HepG2 (cell line): ENCODE data around the gene IRF3. TPM values are rescaled to one million over a fixed set of nuclear protein-coding genes. Genes with fewer than 3 reads are reported as not detected.
A peak's percentile ranks its signal among the peaks of the same experiment; 100 is the strongest.

ENCODE experiments used
- ATF6 ChIP-seq: sonication (generic); formaldehyde crosslinking; conservative IDR thresholded peaks from 2 replicates; pipeline ENCODE4 v1.4.0; 2020; ENCODE audit warnings: missing genetic modification reagents
- ATF7-NPFF ChIP-seq: sonication (generic); formaldehyde crosslinking; IDR thresholded peaks from 2 replicates; pipeline ENCODE4 v1.8.1; 2023; ENCODE audit warnings: mild to moderate bottlenecking, low read depth, missing genetic modification reagents, moderate library complexity
- BCL3 ChIP-seq: sonication (generic); formaldehyde crosslinking; IDR thresholded peaks from 2 replicates; pipeline ENCODE4 v1.5.1; 2020; ENCODE audit warnings: mild to moderate bottlenecking, missing genetic modification reagents, moderate library complexity
- CBX1 ChIP-seq: IDR thresholded peaks from one replicate; pipeline ENCODE4 v1.6.1; 2016; ENCODE audit warnings: antibody characterized with exemption, low read depth
- CENPX ChIP-seq: sonication (generic); formaldehyde crosslinking; IDR thresholded peaks from 2 replicates; pipeline ENCODE4 v1.9.0; 2021; ENCODE audit warnings: mild to moderate bottlenecking, missing genetic modification reagents, moderate library complexity
- ESRRA ChIP-seq: sonication (generic); formaldehyde crosslinking; IDR thresholded peaks from 2 replicates; pipeline ENCODE4 v1.5.1; 2020; ENCODE audit warnings: mild to moderate bottlenecking, low read depth, missing genetic modification reagents
- HCFC1 ChIP-seq: fragments of 150-350 bp; IDR thresholded peaks from 2 replicates; pipeline ENCODE4 v1.6.1; 2014; ENCODE audit warnings: low read depth, low read length
- HHEX ChIP-seq: IDR thresholded peaks from 2 replicates; pipeline ENCODE4 v1.6.1; 2016; ENCODE audit warnings: control low read depth
- ISX ChIP-seq: sonication (generic); formaldehyde crosslinking; conservative IDR thresholded peaks from 2 replicates; pipeline ENCODE4 v1.5.0; 2020; ENCODE audit warnings: missing genetic modification reagents
- MAFG ChIP-seq: sonication (generic); formaldehyde crosslinking; IDR thresholded peaks from 2 replicates; pipeline ENCODE4 v1.5.1; 2020; ENCODE audit warnings: mild to moderate bottlenecking, missing genetic modification reagents
- NCOA5 ChIP-seq: sonication (generic); formaldehyde crosslinking; IDR thresholded peaks from 2 replicates; pipeline ENCODE4 v1.4.0; 2020; ENCODE audit warnings: missing genetic modification reagents
- PAF1 ChIP-seq: IDR thresholded peaks from 2 replicates; pipeline ENCODE4 v1.6.1; 2016; ENCODE audit warnings: missing genetic modification reagents, missing compliant biosample characterization
- RBM22 ChIP-seq: fragments of 200-400 bp; formaldehyde crosslinking; optimal IDR thresholded peaks from 2 replicates; pipeline ENCODE3; 2017; ENCODE audit warnings: mild to moderate bottlenecking, low read length, moderate library complexity
- SMARCE1 ChIP-seq: fragments of 450-650 bp; IDR thresholded peaks from 2 replicates; pipeline ENCODE4 v1.6.1; 2017; ENCODE audit warnings: borderline replicate concordance
- SOX13 ChIP-seq, 3 experiments: fragments of 450-650 bp in 1 of 3; sonication (generic) in 1 of 3; formaldehyde crosslinking in 1 of 3; IDR thresholded peaks in 2 of 3; conservative IDR thresholded peaks in 1 of 3; 2 replicates each; pipeline versions ENCODE4 v1.5.0 to v1.6.1; 2016 to 2020; ENCODE audit warnings: antibody characterized with exemption in 1 of 3, mild to moderate bottlenecking in 1 of 3, missing compliant biosample characterization in 1 of 3, missing genetic modification reagents in 1 of 3, moderate library complexity in 1 of 3
- SRSF4 ChIP-seq: fragments of 200-400 bp; formaldehyde crosslinking; IDR thresholded peaks from one replicate; pipeline ENCODE4 v1.6.1; 2018; ENCODE audit warnings: mild to moderate bottlenecking, low read depth, low read length, moderate library complexity; ENCODE audit not compliant: poor library complexity, severe bottlenecking
- STAG1 ChIP-seq: sonication (generic); formaldehyde crosslinking; IDR thresholded peaks from 2 replicates; pipeline ENCODE4 v1.4.0; 2020; ENCODE audit warnings: missing genetic modification reagents
- TOE1 ChIP-seq: sonication (generic); formaldehyde crosslinking; IDR thresholded peaks from 2 replicates; pipeline ENCODE4 v1.4.0; 2020; ENCODE audit warnings: mild to moderate bottlenecking, missing genetic modification reagents
- ZBTB1 ChIP-seq: sonication (generic); formaldehyde crosslinking; IDR thresholded peaks from 2 replicates; pipeline ENCODE4 v1.4.0; 2020; ENCODE audit warnings: missing genetic modification reagents, borderline replicate concordance
- ZBTB26 ChIP-seq: IDR thresholded peaks from 2 replicates; pipeline ENCODE4 v1.6.1; 2016; ENCODE audit warnings: missing compliant biosample characterization, missing genetic modification reagents, borderline replicate concordance
- ZFP62 ChIP-seq: sonication (generic); formaldehyde crosslinking; IDR thresholded peaks from 2 replicates; pipeline ENCODE4 v1.4.0; 2020; ENCODE audit warnings: missing genetic modification reagents
- ZNF276 ChIP-seq: sonication (generic); formaldehyde crosslinking; IDR thresholded peaks from 2 replicates; pipeline ENCODE4 v1.4.0; 2020; ENCODE audit warnings: mild to moderate bottlenecking, low read depth, missing genetic modification reagents
- ZNF317 ChIP-seq: sonication (generic); formaldehyde crosslinking; IDR thresholded peaks from 2 replicates; pipeline ENCODE4 v1.5.0; 2020; ENCODE audit warnings: mild to moderate bottlenecking, missing genetic modification reagents
- ZNF441 ChIP-seq: sonication (generic); formaldehyde crosslinking; IDR thresholded peaks from 2 replicates; pipeline ENCODE4 v1.7.0; 2021; ENCODE audit warnings: missing genetic modification reagents, borderline replicate concordance
- ZNF737 ChIP-seq: sonication (generic); formaldehyde crosslinking; IDR thresholded peaks from 2 replicates; pipeline ENCODE4 v1.5.0; 2020; ENCODE audit warnings: missing genetic modification reagents, mild to moderate bottlenecking, borderline replicate concordance
- polyA plus RNA-seq, 8 experiments: library from polyadenylated mRNA; depleted of rRNA in 3 of 8; stranded (reverse) in 7 of 8; unstranded in 1 of 8; fragments of >200 nt; fragmentation: Illumina TruSeq in 4 of 8; extraction: Trizol in 4 of 8; gene quantifications; 2 replicates each; pipeline versions ENCODE4 v1.2.1 to v1.2.3, GENCODE V29; 2011 to 2016; ENCODE audit warnings: low read depth in 4 of 8, missing spikeins in 1 of 8, mixed read lengths in 1 of 8; ENCODE audit not compliant: insufficient read depth in 1 of 8
- total RNA-seq, 5 experiments: library from RNA; depleted of rRNA; stranded (reverse); fragments of >200 nt; fragmentation: Illumina TruSeq; extraction: Trizol; gene quantifications; 2 replicates each; pipeline ENCODE4 v1.2.3, GENCODE V29; 2016; ENCODE audit warnings: low read depth in 1 of 5

Gene IRF3
- total and polyA plus RNA-seq, 2 of the 13 experiments (the other 11 are each of a cell fraction or from before 2014, with no cell fraction given) = 61.9 to 65.5 TPM

- 0 out of 2 replicates have a peak, but pooled peaks have one; percentile 47 for TF ChIP-seq ZNF276 (CRISPR knock-in tag)
- peak; percentile 68; the same call in 1 of the 2 replicates for TF ChIP-seq ZNF317 (CRISPR knock-in tag)
- TF ChIP-seq HHEX (CRISPR knock-in tag) = no peak
- TF ChIP-seq HCFC1 = no peak
- TF ChIP-seq STAG1 = no peak
- TF ChIP-seq ZNF737 (CRISPR knock-in tag) = no peak
- TF ChIP-seq BCL3 (CRISPR knock-in tag) = no peak
- TF ChIP-seq SOX13 (IDR thresholded peaks at IDR 0.05) = no peak
- no peak; a peak in 1 of 4 replicates for TF ChIP-seq SOX13 (CRISPR knock-in tag; conservative IDR thresholded peaks at IDR 0.05 in 1 of 2, IDR thresholded peaks at IDR 0.05 in 1 of 2)
- peak; percentile 85; the same call in 1 of the 2 replicates for TF ChIP-seq ZBTB26 (CRISPR knock-in tag)
- no peak for TF ChIP-seq ZFP62 (CRISPR knock-in tag)
- TF ChIP-seq CBX1 = no peak
- TF ChIP-seq ATF6 (CRISPR knock-in tag) = no peak
- TF ChIP-seq TOE1 (CRISPR knock-in tag) = no peak
- no peak for TF ChIP-seq MAFG
- no peak for TF ChIP-seq ISX
- peak; percentile 83 for TF ChIP-seq ATF7-NPFF
- TF ChIP-seq PAF1 (CRISPR knock-in tag) = no peak
- TF ChIP-seq RBM22 = no peak
- TF ChIP-seq SRSF4 = no peak
- TF ChIP-seq NCOA5 = no peak
- TF ChIP-seq ZBTB1 (CRISPR knock-in tag) = no peak
- no peak for TF ChIP-seq SMARCE1
- no peak for TF ChIP-seq ZNF441 (CRISPR knock-in tag)
- no peak for TF ChIP-seq CENPX (CRISPR knock-in tag)
- TF ChIP-seq ESRRA (CRISPR knock-in tag) = no peak
Observed at GRCh38 chr19:49677231-49677900, 11.7 kb upstream of the IRF3 start, which contains the start of gene PRMT1 (continued).
